Cerebellar nuclear complex (tissue), 1 donor: ENCODE results near the gene DPYSL5.
"Not testable (repeated sequence)": the region's sequence is repeated elsewhere in the genome, so short reads cannot be mapped to it uniquely, and the experiment has no call there.

Source experiments
- DNase-seq, 2 experiments: peaks; one replicate each; lab custom pipeline; 2025; lab: John Stamatoyannopoulos, UW

The DPYSL5 gene

GRCh38 chr2:26875808-26876207 lies 27.9 kb downstream of the DPYSL5 start:
- no peak for DNase-seq

- DNase-seq, result no peak
Measured at GRCh38 chr2:26876260-26876659, 28.3 kb downstream of the DPYSL5 start.

- no peak for DNase-seq
Measured at GRCh38 chr2:26877276-26877675, 29.3 kb downstream of the DPYSL5 start.

GRCh38 chr2:26880161-26880560 lies 32.2 kb downstream of the DPYSL5 start:
- no peak for DNase-seq

- DNase-seq, result no peak
Measured at GRCh38 chr2:26880910-26881435, 33.0 kb downstream of the DPYSL5 start.

GRCh38 chr2:26882220-26882619 lies 34.3 kb downstream of the DPYSL5 start:
- DNase-seq, result not testable (repeated sequence)

- no peak for DNase-seq
Measured at GRCh38 chr2:26883956-26884355, 36.0 kb downstream of the DPYSL5 start.

- no peak for DNase-seq
Measured at GRCh38 chr2:26884486-26884885, 36.6 kb downstream of the DPYSL5 start.

GRCh38 chr2:26885651-26886329 lies 37.9 kb downstream of the DPYSL5 start:
- no peak for DNase-seq

GRCh38 chr2:26886736-26887135 lies 38.8 kb downstream of the DPYSL5 start:
- DNase-seq, result no peak

GRCh38 chr2:26887151-26887550 lies 39.2 kb downstream of the DPYSL5 start:
- DNase-seq, result no peak

- no peak for DNase-seq
Measured at GRCh38 chr2:26889796-26890195, 41.9 kb downstream of the DPYSL5 start.

GRCh38 chr2:26890341-26891000 lies 42.5 kb downstream of the DPYSL5 start:
- DNase-seq, result no peak

- DNase-seq, result no peak
Measured at GRCh38 chr2:26892133-26892532, 44.2 kb downstream of the DPYSL5 start.

- no peak for DNase-seq
Measured at GRCh38 chr2:26892922-26893524, 45.1 kb downstream of the DPYSL5 start.

GRCh38 chr2:26894136-26894535 lies 46.2 kb downstream of the DPYSL5 start:
- no peak for DNase-seq

GRCh38 chr2:26897807-26898479 lies 50.0 kb downstream of the DPYSL5 start:
- DNase-seq, result no peak

GRCh38 chr2:26898480-26899078 lies 50.6 kb downstream of the DPYSL5 start:
- DNase-seq, result no peak

GRCh38 chr2:26899500-26900164 lies 51.7 kb downstream of the DPYSL5 start:
- no peak for DNase-seq

GRCh38 chr2:26900831-26901321 lies 52.9 kb downstream of the DPYSL5 start:
- DNase-seq, result no peak
